NB4 (cell line): ENCODE measurements around the gene KLK11.

ENCODE experiments used
- DNase-seq: peaks from one replicate; pipeline ENCODE4 v3.0.0; 2010; ENCODE audit warnings: low read depth
- H3K4me3 ChIP-seq: one replicate; pipeline ENCODE4 v1.5.1; 2011; ENCODE audit warnings: mild to moderate bottlenecking, low read depth, low read length, moderate library complexity
- MYC ChIP-seq: IDR thresholded peaks from 2 replicates; pipeline ENCODE4 v1.6.1; 2011; ENCODE audit warnings: low read depth, low read length
- POLR2A ChIP-seq: IDR thresholded peaks from 2 replicates; pipeline ENCODE4 v1.6.1; 2011; ENCODE audit warnings: mild to moderate bottlenecking; ENCODE audit not compliant: insufficient read length; ENCODE audit errors: extremely low read depth
- TF ChIP-seq, protein P1 (sequence below): IDR thresholded peaks from 2 replicates; pipeline ENCODE4 v1.6.1; 2011; ENCODE audit warnings: low read depth, low read length
- TF ChIP-seq, protein P2 (sequence below): IDR thresholded peaks from one replicate; pipeline ENCODE4 v1.5.1; 2012; ENCODE audit warnings: low read depth, low read length

Gene KLK11

DNA sequence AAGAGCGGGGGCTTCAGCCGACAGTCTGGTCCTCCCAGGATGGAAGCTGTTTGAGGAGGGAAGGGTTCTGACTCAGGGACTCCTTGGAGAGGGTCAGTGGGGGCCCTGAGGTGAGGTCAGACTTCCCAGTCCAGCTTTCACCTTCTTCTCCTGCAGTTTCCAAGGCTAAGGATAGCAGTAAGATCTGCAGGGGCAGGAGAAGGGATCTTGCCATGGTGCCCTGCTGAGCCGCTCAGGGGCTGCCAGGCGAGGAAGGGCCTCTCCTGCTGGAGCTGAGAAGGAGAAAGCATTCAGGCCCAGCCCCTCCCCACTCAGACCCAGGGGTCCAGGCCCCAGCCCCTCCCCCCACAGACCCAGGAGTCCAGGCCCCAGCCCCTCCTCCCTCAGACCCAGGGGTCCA lies 44.2 kb downstream of the KLK11 start:
- no peak for DNase-seq
- H3K4me3 ChIP-seq = no peak overlapping the region

DNA sequence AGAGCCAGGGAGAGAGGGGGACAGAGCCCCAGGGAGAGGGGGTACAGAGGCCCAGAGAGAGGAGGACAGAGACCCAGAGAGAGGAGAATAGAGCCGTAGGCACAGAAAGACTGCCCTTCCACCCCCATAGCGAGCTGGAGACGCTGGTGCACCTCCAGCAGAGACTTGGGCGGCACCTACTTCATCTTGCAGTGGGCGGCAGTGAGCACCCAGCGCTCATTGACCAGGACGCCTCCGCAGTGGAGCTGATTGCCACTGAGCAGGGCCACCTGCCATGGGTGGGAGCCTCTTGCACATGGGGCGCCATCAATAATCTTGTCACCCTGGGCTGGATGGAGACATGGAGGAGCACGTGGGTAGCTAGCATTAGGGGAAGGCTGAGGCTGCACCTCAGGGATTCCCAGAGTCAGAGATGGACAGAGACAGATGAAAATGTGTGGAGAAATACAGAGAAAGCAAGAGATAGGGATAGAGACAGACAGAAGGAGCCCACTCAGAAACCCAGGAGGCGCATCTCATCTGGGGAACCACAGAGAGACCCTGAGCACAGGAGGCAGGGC lies 44.7 kb downstream of the KLK11 start:
- DNase-seq = no peak
- H3K4me3 ChIP-seq = no peak overlapping the region
- TF ChIP-seq MYC (no peak), POLR2A (no peak)
- TF ChIP-seq, protein P1, sequence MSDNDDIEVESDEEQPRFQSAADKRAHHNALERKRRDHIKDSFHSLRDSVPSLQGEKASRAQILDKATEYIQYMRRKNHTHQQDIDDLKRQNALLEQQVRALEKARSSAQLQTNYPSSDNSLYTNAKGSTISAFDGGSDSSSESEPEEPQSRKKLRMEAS = no peak
- TF ChIP-seq, protein P2, sequence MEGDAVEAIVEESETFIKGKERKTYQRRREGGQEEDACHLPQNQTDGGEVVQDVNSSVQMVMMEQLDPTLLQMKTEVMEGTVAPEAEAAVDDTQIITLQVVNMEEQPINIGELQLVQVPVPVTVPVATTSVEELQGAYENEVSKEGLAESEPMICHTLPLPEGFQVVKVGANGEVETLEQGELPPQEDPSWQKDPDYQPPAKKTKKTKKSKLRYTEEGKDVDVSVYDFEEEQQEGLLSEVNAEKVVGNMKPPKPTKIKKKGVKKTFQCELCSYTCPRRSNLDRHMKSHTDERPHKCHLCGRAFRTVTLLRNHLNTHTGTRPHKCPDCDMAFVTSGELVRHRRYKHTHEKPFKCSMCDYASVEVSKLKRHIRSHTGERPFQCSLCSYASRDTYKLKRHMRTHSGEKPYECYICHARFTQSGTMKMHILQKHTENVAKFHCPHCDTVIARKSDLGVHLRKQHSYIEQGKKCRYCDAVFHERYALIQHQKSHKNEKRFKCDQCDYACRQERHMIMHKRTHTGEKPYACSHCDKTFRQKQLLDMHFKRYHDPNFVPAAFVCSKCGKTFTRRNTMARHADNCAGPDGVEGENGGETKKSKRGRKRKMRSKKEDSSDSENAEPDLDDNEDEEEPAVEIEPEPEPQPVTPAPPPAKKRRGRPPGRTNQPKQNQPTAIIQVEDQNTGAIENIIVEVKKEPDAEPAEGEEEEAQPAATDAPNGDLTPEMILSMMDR = no peak

More for the DNA sequence above, 44.2 kb downstream of the KLK11 start:
- no peak for TF ChIP-seq POLR2A
- no peak for TF ChIP-seq MYC
- TF ChIP-seq, protein P1 = no peak
- TF ChIP-seq, protein P2 = no peak

DNA sequence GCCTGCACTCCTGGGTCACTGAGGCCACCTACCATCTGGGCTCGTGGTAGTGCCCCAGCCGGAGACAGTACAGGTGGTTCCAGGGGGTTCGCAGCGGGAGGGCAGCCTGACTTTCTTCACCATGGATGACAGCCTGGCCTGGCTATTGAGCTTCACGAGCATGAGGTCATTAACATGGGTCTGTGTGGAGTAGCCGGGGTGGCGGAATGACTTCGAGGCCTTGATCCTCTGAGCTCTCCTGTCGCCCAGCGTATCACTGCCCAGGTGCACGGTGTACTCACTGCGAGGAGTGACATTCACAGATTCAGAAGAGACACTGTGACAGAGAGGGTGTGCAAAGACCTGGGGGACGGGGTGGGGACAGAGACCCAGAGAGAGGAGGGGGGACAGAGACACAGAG lies 46.2 kb downstream of the KLK11 start:
- no peak overlapping the region for H3K4me3 ChIP-seq
- DNase-seq = no peak
- TF ChIP-seq, protein P2 = no peak
- TF ChIP-seq, protein P1 = no peak
- TF ChIP-seq MYC (no peak), POLR2A (no peak)

DNA sequence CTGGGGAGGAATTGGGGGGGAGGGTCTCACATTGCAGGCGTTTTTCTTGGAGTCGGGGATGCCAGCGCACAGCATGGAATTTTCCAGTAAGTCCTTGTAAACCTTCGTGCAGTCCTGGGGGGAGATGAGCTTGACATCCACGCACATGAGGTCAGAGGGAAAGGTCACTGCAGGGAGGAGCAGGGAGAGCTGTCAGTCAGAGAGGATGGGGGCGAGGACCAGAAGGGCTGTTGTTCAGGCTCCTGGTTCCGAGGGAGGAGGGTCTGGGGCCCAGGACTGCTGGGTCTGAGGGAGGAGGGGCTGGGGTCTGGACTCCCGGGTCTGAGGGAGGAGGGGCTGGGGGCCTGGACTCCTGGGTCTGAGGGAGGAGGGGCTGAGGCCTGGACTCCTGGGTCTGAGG lies 46.7 kb downstream of the KLK11 start:
- DNase-seq = no peak
- TF ChIP-seq, protein P2 = no peak
- TF ChIP-seq, protein P1 = no peak
- no peak for TF ChIP-seq MYC
- TF ChIP-seq POLR2A = no peak
- H3K4me3 ChIP-seq = no peak overlapping the region

DNA sequence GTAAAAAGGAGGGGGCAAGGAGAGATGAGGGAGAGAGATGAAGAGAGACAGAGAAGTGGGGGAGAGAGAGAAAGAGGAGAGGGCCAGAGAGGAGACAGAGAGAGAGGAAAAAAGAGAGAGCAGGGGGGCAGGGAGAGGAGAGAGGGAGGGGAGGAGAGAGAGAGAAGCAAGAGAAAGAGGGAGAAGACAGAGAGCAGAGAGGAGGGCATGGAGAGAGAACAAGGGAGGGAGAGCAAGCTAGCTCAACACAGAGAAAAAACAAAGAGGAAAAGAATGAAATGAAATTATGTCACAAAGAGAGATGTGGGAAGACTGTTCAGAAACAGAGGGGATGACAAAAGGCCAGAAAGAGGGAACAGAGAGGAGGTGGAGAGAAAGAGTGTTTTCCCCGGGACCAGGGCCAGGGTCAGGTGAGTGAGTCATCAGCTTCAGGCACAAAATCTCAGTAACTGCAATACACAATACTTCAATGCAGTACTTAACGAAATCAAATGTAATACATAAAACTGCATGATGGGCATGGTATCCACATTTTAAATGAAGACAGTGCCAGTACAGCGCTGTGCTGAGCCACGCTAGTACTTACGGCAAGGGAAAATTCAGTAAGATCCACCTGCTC lies 47.5 kb downstream of the KLK11 start:
- TF ChIP-seq POLR2A = no peak
- TF ChIP-seq MYC = no peak
- TF ChIP-seq, protein P2 = no peak
- TF ChIP-seq, protein P1 = no peak
- H3K4me3 ChIP-seq = no peak overlapping the region
- DNase-seq = no peak
